Measurements from ENCODE around the gene TRMT61A. TPM values are rescaled to one million over a fixed set of nuclear protein-coding genes. Genes with fewer than 3 reads are reported as not detected.
A peak's percentile ranks its signal among the peaks of the same experiment; 100 is the strongest.

Gene TRMT61A
- polyA plus RNA-seq, 1 donor from 2014 or later: 8.2 TPM

- Histone ChIP-seq H3K4me3 (ENCODE audit: low read length) (peak overlapping the region; percentile 91), H3K79me2 (replicated peaks; ENCODE audit: insufficient read depth, low read length) (peaks cover 16% of the 10 kb centered on the region), H2AFZ (ENCODE audit: low read depth, low read length) (no peak overlapping the region), H3K9me2 (ENCODE audit: insufficient read depth, low read length) (no peaks in the 10 kb centered on the region), H3K9ac (ENCODE audit: low read length) (peak overlapping the region; percentile 23), H3K9me3 (ENCODE audit: low read length) (no peaks in the 10 kb centered on the region), H3K4me2 (ENCODE audit: low read length) (no peak overlapping the region), H3K27me3 (ENCODE audit: insufficient read depth, low read depth, low read length) (no peaks in the 10 kb centered on the region), H4K20me1 (ENCODE audit: insufficient read depth) (peaks cover 19% of the 10 kb centered on the region), H3K36me3 (ENCODE audit: insufficient read depth, low read length) (peaks cover 7% of the 10 kb centered on the region), H3K27ac (ENCODE audit: low read length) (peak overlapping the region; percentile 90), H3F3A (ENCODE audit: insufficient read depth, low read length, poor library complexity, severe bottlenecking) (no peaks in the 10 kb centered on the region)
- TF ChIP-seq RAD21 (conservative IDR thresholded peaks at IDR 0.05) (no peak), TAF1 (IDR thresholded peaks at IDR 0.05; ENCODE audit: low read depth) (no peak), POLR2AphosphoS5 (IDR thresholded peaks at IDR 0.05) (no peak), SMC3 (conservative IDR thresholded peaks at IDR 0.05; ENCODE audit: poor library complexity) (no peak), MXI1 (conservative IDR thresholded peaks at IDR 0.05; ENCODE audit: poor library complexity, severe bottlenecking) (no peak), EP300 (conservative IDR thresholded peaks at IDR 0.05; ENCODE audit: poor library complexity, severe bottlenecking) (no peak), EZH2 (IDR thresholded peaks at IDR 0.05; ENCODE audit: borderline replicate concordance, insufficient read depth, low read length, poor library complexity, severe bottlenecking) (no peak)
- TF ChIP-seq, protein P1, sequence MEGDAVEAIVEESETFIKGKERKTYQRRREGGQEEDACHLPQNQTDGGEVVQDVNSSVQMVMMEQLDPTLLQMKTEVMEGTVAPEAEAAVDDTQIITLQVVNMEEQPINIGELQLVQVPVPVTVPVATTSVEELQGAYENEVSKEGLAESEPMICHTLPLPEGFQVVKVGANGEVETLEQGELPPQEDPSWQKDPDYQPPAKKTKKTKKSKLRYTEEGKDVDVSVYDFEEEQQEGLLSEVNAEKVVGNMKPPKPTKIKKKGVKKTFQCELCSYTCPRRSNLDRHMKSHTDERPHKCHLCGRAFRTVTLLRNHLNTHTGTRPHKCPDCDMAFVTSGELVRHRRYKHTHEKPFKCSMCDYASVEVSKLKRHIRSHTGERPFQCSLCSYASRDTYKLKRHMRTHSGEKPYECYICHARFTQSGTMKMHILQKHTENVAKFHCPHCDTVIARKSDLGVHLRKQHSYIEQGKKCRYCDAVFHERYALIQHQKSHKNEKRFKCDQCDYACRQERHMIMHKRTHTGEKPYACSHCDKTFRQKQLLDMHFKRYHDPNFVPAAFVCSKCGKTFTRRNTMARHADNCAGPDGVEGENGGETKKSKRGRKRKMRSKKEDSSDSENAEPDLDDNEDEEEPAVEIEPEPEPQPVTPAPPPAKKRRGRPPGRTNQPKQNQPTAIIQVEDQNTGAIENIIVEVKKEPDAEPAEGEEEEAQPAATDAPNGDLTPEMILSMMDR (IDR thresholded peaks at IDR 0.05; ENCODE audit: poor library complexity, severe bottlenecking): no peak
Observed at GRCh38 chr14:103519043-103519836, 9.8 kb upstream of the TRMT61A start.

GRCh38 chr14:103519837-103520212 is 9.2 kb upstream of the TRMT61A start:
- Histone ChIP-seq H3K36me3 (ENCODE audit: insufficient read depth, low read length) (peaks cover 7% of the 10 kb centered on the region), H3K27me3 (ENCODE audit: insufficient read depth, low read depth, low read length) (no peaks in the 10 kb centered on the region), H3K9me3 (ENCODE audit: low read length) (no peaks in the 10 kb centered on the region), H3K27ac (ENCODE audit: low read length) (peak overlapping the region; percentile 90), H3K4me2 (ENCODE audit: low read length) (no peak overlapping the region), H4K20me1 (ENCODE audit: insufficient read depth) (peaks cover 19% of the 10 kb centered on the region), H3K9ac (ENCODE audit: low read length) (peak overlapping the region; percentile 97), H3K79me2 (replicated peaks; ENCODE audit: insufficient read depth, low read length) (peaks cover 16% of the 10 kb centered on the region), H2AFZ (ENCODE audit: low read depth, low read length) (no peak overlapping the region), H3F3A (ENCODE audit: insufficient read depth, low read length, poor library complexity, severe bottlenecking) (no peaks in the 10 kb centered on the region), H3K9me2 (ENCODE audit: insufficient read depth, low read length) (no peaks in the 10 kb centered on the region), H3K4me3 (ENCODE audit: low read length) (peak overlapping the region; percentile 91)
- TF ChIP-seq RAD21 (conservative IDR thresholded peaks at IDR 0.05): no peak
- no peak for TF ChIP-seq SMC3 (conservative IDR thresholded peaks at IDR 0.05; ENCODE audit: poor library complexity)
- TF ChIP-seq EP300 (conservative IDR thresholded peaks at IDR 0.05; ENCODE audit: poor library complexity, severe bottlenecking): no peak
- TF ChIP-seq, protein P1 (IDR thresholded peaks at IDR 0.05; ENCODE audit: poor library complexity, severe bottlenecking): no peak
- TF ChIP-seq, protein P2, sequence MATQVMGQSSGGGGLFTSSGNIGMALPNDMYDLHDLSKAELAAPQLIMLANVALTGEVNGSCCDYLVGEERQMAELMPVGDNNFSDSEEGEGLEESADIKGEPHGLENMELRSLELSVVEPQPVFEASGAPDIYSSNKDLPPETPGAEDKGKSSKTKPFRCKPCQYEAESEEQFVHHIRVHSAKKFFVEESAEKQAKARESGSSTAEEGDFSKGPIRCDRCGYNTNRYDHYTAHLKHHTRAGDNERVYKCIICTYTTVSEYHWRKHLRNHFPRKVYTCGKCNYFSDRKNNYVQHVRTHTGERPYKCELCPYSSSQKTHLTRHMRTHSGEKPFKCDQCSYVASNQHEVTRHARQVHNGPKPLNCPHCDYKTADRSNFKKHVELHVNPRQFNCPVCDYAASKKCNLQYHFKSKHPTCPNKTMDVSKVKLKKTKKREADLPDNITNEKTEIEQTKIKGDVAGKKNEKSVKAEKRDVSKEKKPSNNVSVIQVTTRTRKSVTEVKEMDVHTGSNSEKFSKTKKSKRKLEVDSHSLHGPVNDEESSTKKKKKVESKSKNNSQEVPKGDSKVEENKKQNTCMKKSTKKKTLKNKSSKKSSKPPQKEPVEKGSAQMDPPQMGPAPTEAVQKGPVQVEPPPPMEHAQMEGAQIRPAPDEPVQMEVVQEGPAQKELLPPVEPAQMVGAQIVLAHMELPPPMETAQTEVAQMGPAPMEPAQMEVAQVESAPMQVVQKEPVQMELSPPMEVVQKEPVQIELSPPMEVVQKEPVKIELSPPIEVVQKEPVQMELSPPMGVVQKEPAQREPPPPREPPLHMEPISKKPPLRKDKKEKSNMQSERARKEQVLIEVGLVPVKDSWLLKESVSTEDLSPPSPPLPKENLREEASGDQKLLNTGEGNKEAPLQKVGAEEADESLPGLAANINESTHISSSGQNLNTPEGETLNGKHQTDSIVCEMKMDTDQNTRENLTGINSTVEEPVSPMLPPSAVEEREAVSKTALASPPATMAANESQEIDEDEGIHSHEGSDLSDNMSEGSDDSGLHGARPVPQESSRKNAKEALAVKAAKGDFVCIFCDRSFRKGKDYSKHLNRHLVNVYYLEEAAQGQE (IDR thresholded peaks at IDR 0.05; ENCODE audit: borderline replicate concordance): no peak
- TF ChIP-seq MXI1 (conservative IDR thresholded peaks at IDR 0.05; ENCODE audit: poor library complexity, severe bottlenecking): no peak
- TF ChIP-seq TAF1 (IDR thresholded peaks at IDR 0.05; ENCODE audit: low read depth): no peak
- no peak for TF ChIP-seq EZH2 (IDR thresholded peaks at IDR 0.05; ENCODE audit: borderline replicate concordance, insufficient read depth, low read length, poor library complexity, severe bottlenecking)
- TF ChIP-seq POLR2AphosphoS5 (IDR thresholded peaks at IDR 0.05): no peak

All from neural cell (in vitro differentiated cells).